HG02610 (cell line): ENCODE results near the gene CDC34.

Experiments
- ATAC-seq: cut with Tn5 transposase; IDR thresholded peaks from one replicate; pipeline ENCODE4 v1.9.1; 2021; ENCODE audit warnings: mild to moderate bottlenecking, moderate library complexity; ENCODE audit not compliant: unreplicated experiment

CDC34 gene

GRCh38 chr19:541699-542098 lies 10.1 kb downstream of the CDC34 start:
- no peak for ATAC-seq

GRCh38 chr19:542173-542866 lies 10.8 kb downstream of the CDC34 start:
- no peak for ATAC-seq

GRCh38 chr19:543910-544608 lies 12.5 kb downstream of the CDC34 start, which contains the start of gene GZMM:
Gene GZMM (plus strand): TSS chr19:544053. CDS start chr19:544072, 19 bp downstream.
- no peak for ATAC-seq

GRCh38 chr19:547117-547516 lies 15.6 kb downstream of the CDC34 start:
- no peak for ATAC-seq

- no peak for ATAC-seq
Observed at GRCh38 chr19:547836-548720, 16.5 kb downstream of the CDC34 start.

- ATAC-seq: no peak
Observed at GRCh38 chr19:548886-549830, 17.6 kb downstream of the CDC34 start.

- ATAC-seq: no peak
Observed at GRCh38 chr19:554817-555216, 23.3 kb downstream of the CDC34 start.

- no peak for ATAC-seq
Observed at GRCh38 chr19:555474-555808, 23.9 kb downstream of the CDC34 start.

GRCh38 chr19:556611-557382 lies 25.2 kb downstream of the CDC34 start:
- no peak for ATAC-seq

- no peak for ATAC-seq
Observed at GRCh38 chr19:558770-559439, 27.3 kb downstream of the CDC34 start.

- ATAC-seq: no peak
Observed at GRCh38 chr19:560121-560520, 28.6 kb downstream of the CDC34 start.

- no peak for ATAC-seq
Observed at GRCh38 chr19:566403-566802, 34.8 kb downstream of the CDC34 start.

GRCh38 chr19:566844-567243 lies 35.3 kb downstream of the CDC34 start:
- ATAC-seq: no peak

GRCh38 chr19:567296-567900 lies 35.8 kb downstream of the CDC34 start:
- no peak for ATAC-seq

GRCh38 chr19:570251-570686 lies 38.7 kb downstream of the CDC34 start:
- no peak for ATAC-seq

GRCh38 chr19:570937-571565 lies 39.5 kb downstream of the CDC34 start:
- ATAC-seq: no peak

GRCh38 chr19:571566-571974 lies 40.0 kb downstream of the CDC34 start:
- ATAC-seq: no peak

- ATAC-seq: peak; percentile 77
Observed at GRCh38 chr19:572140-572742, 40.7 kb downstream of the CDC34 start, which contains the start of gene BSG. Gene BSG (plus strand): TSS chr19:572596. CDS start chr19:572635, 39 bp downstream.
